ENCODE results near the gene TLDC2.

DNA sequence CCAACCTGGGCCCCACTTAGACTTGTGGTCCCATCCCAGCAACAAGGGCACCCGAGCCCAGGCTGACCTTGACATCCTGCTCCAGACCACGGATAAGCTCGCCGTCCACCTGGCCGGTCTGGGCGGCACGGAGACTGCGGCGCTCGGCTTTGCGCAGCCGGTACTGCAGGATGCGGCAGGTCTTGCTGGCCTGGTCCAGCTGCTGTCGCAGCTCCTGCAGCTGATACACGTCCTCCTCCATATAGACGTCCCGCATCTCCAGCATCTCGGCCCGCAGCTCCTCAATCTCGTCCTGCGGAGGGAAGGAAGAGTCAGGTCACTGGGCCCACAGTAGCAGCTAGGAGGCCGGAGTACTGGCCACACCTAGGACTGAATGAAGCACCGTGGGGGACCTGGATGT lies 36.8 kb upstream of the TLDC2 start:
- TF ChIP-seq, protein P1, sequence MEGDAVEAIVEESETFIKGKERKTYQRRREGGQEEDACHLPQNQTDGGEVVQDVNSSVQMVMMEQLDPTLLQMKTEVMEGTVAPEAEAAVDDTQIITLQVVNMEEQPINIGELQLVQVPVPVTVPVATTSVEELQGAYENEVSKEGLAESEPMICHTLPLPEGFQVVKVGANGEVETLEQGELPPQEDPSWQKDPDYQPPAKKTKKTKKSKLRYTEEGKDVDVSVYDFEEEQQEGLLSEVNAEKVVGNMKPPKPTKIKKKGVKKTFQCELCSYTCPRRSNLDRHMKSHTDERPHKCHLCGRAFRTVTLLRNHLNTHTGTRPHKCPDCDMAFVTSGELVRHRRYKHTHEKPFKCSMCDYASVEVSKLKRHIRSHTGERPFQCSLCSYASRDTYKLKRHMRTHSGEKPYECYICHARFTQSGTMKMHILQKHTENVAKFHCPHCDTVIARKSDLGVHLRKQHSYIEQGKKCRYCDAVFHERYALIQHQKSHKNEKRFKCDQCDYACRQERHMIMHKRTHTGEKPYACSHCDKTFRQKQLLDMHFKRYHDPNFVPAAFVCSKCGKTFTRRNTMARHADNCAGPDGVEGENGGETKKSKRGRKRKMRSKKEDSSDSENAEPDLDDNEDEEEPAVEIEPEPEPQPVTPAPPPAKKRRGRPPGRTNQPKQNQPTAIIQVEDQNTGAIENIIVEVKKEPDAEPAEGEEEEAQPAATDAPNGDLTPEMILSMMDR (IDR thresholded peaks at IDR 0.05; ENCODE audit: low read depth, low read length, missing input control), result no peak
- TF ChIP-seq YY1 (IDR thresholded peaks at IDR 0.05) (no peak), FOXA1 (IDR thresholded peaks at IDR 0.05) (no peak), TAF1 (conservative IDR thresholded peaks at IDR 0.05) (no peak), HNF4A (conservative IDR thresholded peaks at IDR 0.05) (no peak)
- TF ChIP-seq, protein P2, sequence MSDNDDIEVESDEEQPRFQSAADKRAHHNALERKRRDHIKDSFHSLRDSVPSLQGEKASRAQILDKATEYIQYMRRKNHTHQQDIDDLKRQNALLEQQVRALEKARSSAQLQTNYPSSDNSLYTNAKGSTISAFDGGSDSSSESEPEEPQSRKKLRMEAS (IDR thresholded peaks at IDR 0.05), result no peak
- TF ChIP-seq, protein P3, sequence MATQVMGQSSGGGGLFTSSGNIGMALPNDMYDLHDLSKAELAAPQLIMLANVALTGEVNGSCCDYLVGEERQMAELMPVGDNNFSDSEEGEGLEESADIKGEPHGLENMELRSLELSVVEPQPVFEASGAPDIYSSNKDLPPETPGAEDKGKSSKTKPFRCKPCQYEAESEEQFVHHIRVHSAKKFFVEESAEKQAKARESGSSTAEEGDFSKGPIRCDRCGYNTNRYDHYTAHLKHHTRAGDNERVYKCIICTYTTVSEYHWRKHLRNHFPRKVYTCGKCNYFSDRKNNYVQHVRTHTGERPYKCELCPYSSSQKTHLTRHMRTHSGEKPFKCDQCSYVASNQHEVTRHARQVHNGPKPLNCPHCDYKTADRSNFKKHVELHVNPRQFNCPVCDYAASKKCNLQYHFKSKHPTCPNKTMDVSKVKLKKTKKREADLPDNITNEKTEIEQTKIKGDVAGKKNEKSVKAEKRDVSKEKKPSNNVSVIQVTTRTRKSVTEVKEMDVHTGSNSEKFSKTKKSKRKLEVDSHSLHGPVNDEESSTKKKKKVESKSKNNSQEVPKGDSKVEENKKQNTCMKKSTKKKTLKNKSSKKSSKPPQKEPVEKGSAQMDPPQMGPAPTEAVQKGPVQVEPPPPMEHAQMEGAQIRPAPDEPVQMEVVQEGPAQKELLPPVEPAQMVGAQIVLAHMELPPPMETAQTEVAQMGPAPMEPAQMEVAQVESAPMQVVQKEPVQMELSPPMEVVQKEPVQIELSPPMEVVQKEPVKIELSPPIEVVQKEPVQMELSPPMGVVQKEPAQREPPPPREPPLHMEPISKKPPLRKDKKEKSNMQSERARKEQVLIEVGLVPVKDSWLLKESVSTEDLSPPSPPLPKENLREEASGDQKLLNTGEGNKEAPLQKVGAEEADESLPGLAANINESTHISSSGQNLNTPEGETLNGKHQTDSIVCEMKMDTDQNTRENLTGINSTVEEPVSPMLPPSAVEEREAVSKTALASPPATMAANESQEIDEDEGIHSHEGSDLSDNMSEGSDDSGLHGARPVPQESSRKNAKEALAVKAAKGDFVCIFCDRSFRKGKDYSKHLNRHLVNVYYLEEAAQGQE (IDR thresholded peaks at IDR 0.05), result no peak
